HCT116 (cell line): ENCODE data around the gene CAMK2D. TPM values are rescaled to one million over a fixed set of nuclear protein-coding genes. Genes with fewer than 3 reads are reported as not detected.

Source experiments
- ATAC-seq: fragments of 200-7000 bp; cut with Tn5 transposase; 2 replicates; pipeline ENCODE4 v1.9.1; 2020; ENCODE audit warnings: mild to moderate bottlenecking, moderate library complexity
- BruUV-seq: library from RNA; stranded (reverse); fragments of 400-500 nt; replicated peaks from 2 replicates; lab custom pipeline; 2021; lab: Mats Ljungman, UMichigan
- CTCF ChIA-PET: fragments of 300-600 bp; sonication (Branson Sonifier 250); formaldehyde crosslinking; loops from one replicate; lab custom pipeline; 2021; ENCODE audit warnings: antibody characterized with exemption; lab: Charles Lee
- POLR2A ChIA-PET: fragments of 300-600, 350-600 bp; sonication (Branson Sonifier 250); formaldehyde crosslinking; loops from one replicate; lab custom pipeline; 2021; ENCODE audit warnings: antibody characterized with exemption; lab: Charles Lee
- RAD21 ChIA-PET, 2 experiments: fragments of 300-600 bp; sonication (Branson Sonifier 250); formaldehyde crosslinking; loops; one replicate each; lab custom pipeline; 2023; ENCODE audit warnings: low total read pairs in 2 of 2; ENCODE audit not compliant: uncharacterized antibody in 2 of 2, unreplicated experiment in 2 of 2, low non-redundant PET in 1 of 2; lab: Charles Lee
- DNase-seq: peaks from one replicate; pipeline ENCODE4 v3.0.0-alpha.2; 2010; ENCODE audit warnings: low read depth, low spot score
- H2AFZ ChIP-seq: fragments of 200-600 bp; shearing (Covaris generic), sonication (generic); 2 replicates; pipeline ENCODE4 v1.6.1; 2017; ENCODE audit warnings: low read depth, mixed run types, mixed read lengths, antibody characterized with exemption, low read length; ENCODE audit not compliant: poor library complexity, severe bottlenecking
- H3K27ac ChIP-seq: 2 replicates; pipeline ENCODE4 v1.5.1; 2012; ENCODE audit warnings: low read depth, low read length
- H3K27me3 ChIP-seq: fragments of 200-600 bp; sonication (generic); 2 replicates; pipeline ENCODE4 v1.6.1; 2016; ENCODE audit warnings: mixed run types, low read length, mixed read lengths; ENCODE audit not compliant: insufficient read depth
- H3K36me3 ChIP-seq, 2 experiments: fragments of 200-500 bp in 1 of 2; fragments of 200-600 bp in 1 of 2; sonication (Bioruptor generic) in 1 of 2; sonication (generic) in 1 of 2; 2 replicates each; pipeline versions ENCODE4 v1.5.1 to v1.6.1; 2014 to 2016; ENCODE audit warnings: low read length in 2 of 2, inconsistent platforms in 1 of 2, mixed read lengths in 1 of 2, mixed run types in 1 of 2; ENCODE audit not compliant: insufficient read depth in 2 of 2, control insufficient read depth in 1 of 2
- H3K4me1 ChIP-seq, 2 experiments: fragments of 200-600 bp in 1 of 2; sonication (generic) in 1 of 2; 2 replicates each; pipeline versions ENCODE4 v1.5.1 to v1.6.1; 2012 to 2017; ENCODE audit warnings: low read length in 2 of 2, inconsistent platforms in 1 of 2, mild to moderate bottlenecking in 1 of 2, mixed read lengths in 1 of 2, mixed run types in 1 of 2, moderate library complexity in 1 of 2; ENCODE audit not compliant: insufficient read depth in 2 of 2, control insufficient read depth in 1 of 2
- H3K4me2 ChIP-seq: fragments of 200-600 bp; sonication (generic); 2 replicates; pipeline ENCODE4 v1.6.1; 2017; ENCODE audit warnings: mixed run types, low read length, mixed read lengths
- H3K4me3 ChIP-seq, 2 experiments: fragments of 200-600 bp in 1 of 2; sonication (generic) in 1 of 2; replicated peaks in 1 of 2; 2 replicates each; pipeline ENCODE4 v1.5.1; 2011 to 2016; ENCODE audit warnings: low read length in 2 of 2, control low read depth in 1 of 2, low read depth in 1 of 2, mild to moderate bottlenecking in 1 of 2, mixed read lengths in 1 of 2, mixed run types in 1 of 2
- H3K79me2 ChIP-seq: fragments of 200-600 bp; sonication (generic); 2 replicates; pipeline ENCODE4 v1.6.1; 2017; ENCODE audit warnings: mild to moderate bottlenecking, mixed run types, low read length, moderate library complexity, mixed read lengths; ENCODE audit not compliant: insufficient read depth
- H3K9ac ChIP-seq: fragments of 200-600 bp; sonication (generic); 2 replicates; pipeline ENCODE4 v1.6.1; 2016; ENCODE audit warnings: low read length, mixed read lengths
- H3K9me2 ChIP-seq: fragments of 200-600 bp; sonication (generic), shearing (Covaris generic); 2 replicates; pipeline ENCODE4 v1.6.1; 2017; ENCODE audit warnings: mixed run types, mild to moderate bottlenecking, moderate library complexity; ENCODE audit not compliant: insufficient read depth
- H3K9me3 ChIP-seq, 2 experiments: fragments of 200-500 bp in 1 of 2; fragments of 200-600 bp in 1 of 2; sonication (Bioruptor generic) in 1 of 2; sonication (generic) in 1 of 2; 2 replicates each; pipeline ENCODE4 v1.6.1; 2014 to 2017; ENCODE audit warnings: low read length in 2 of 2, mixed read lengths in 2 of 2, inconsistent platforms in 1 of 2, low read depth in 1 of 2, mild to moderate bottlenecking in 1 of 2, mixed run types in 1 of 2, moderate library complexity in 1 of 2; ENCODE audit not compliant: control insufficient read depth in 1 of 2, insufficient read depth in 1 of 2
- H4K20me1 ChIP-seq: fragments of 200-600 bp; sonication (generic), shearing (Covaris generic); 2 replicates; pipeline ENCODE4 v1.6.1; 2017; ENCODE audit warnings: mixed run types, mild to moderate bottlenecking, moderate library complexity; ENCODE audit not compliant: insufficient read depth
- CBX3 ChIP-seq: IDR thresholded peaks from 2 replicates; pipeline ENCODE4 v1.6.1; 2012; ENCODE audit warnings: low read depth
- CEBPB ChIP-seq: IDR thresholded peaks from 2 replicates; pipeline ENCODE4 v1.6.1; 2012; ENCODE audit warnings: low read depth
- EGR1 ChIP-seq: IDR thresholded peaks from 2 replicates; pipeline ENCODE4 v1.6.1; 2012; ENCODE audit warnings: low read depth
- EZH2 ChIP-seq: fragments of 200-600 bp; sonication (generic); IDR thresholded peaks from 2 replicates; pipeline ENCODE4 v1.6.1; 2017; ENCODE audit warnings: antibody characterized with exemption, mixed run types
- EZH2phosphoT487 ChIP-seq: fragments of 200-600 bp; IDR thresholded peaks from 2 replicates; pipeline ENCODE4 v1.6.1; 2018; ENCODE audit warnings: antibody characterized with exemption, borderline replicate concordance
- FOSL1 ChIP-seq: IDR thresholded peaks from 2 replicates; pipeline ENCODE4 v1.6.1; 2012; ENCODE audit warnings: low read depth
- JUND ChIP-seq: IDR thresholded peaks from 2 replicates; pipeline ENCODE4 v1.6.1; 2012
- POLR2A ChIP-seq: IDR thresholded peaks from 2 replicates; pipeline ENCODE4 v1.7.0; 2011; ENCODE audit warnings: borderline replicate concordance; ENCODE audit not compliant: insufficient read depth, insufficient read length; ENCODE audit errors: extremely low read depth
- POLR2AphosphoS5 ChIP-seq: IDR thresholded peaks from 2 replicates; pipeline ENCODE4 v1.6.1; 2011; ENCODE audit warnings: mild to moderate bottlenecking, low read depth, low read length, moderate library complexity
- RAD21 ChIP-seq: IDR thresholded peaks from 2 replicates; pipeline ENCODE4 v1.6.1; 2012; ENCODE audit warnings: low read depth, mild to moderate bottlenecking
- SIN3A ChIP-seq: IDR thresholded peaks from 2 replicates; pipeline ENCODE4 v1.6.1; 2012; ENCODE audit warnings: low read depth
- SRF ChIP-seq: IDR thresholded peaks from 2 replicates; pipeline ENCODE4 v1.6.1; 2012; ENCODE audit warnings: low read depth
- TCF7L2 ChIP-seq: IDR thresholded peaks from 2 replicates; pipeline ENCODE4 v1.7.0; 2011; ENCODE audit warnings: borderline replicate concordance, inconsistent platforms; ENCODE audit not compliant: insufficient read depth, insufficient read length; ENCODE audit errors: extremely low read depth
- YY1 ChIP-seq: IDR thresholded peaks from 2 replicates; pipeline ENCODE4 v1.6.1; 2011; ENCODE audit warnings: low read length, low read depth, moderate library complexity, mild to moderate bottlenecking; ENCODE audit not compliant: insufficient replicate concordance; ENCODE audit errors: extremely low read depth
- ZNF274 ChIP-seq: fragments of 200-500 bp; sonication (Bioruptor generic); IDR thresholded peaks from 2 replicates; pipeline ENCODE4 v1.6.1; 2014; ENCODE audit warnings: mild to moderate bottlenecking, low read depth, low read length, inconsistent platforms
- intact Hi-C: fragments of 100-400 bp; cut with micrococcal nuclease; formaldehyde crosslinking; loops from 2 replicates; pipeline ENCODE4 v1.10.0; 2022
- total RNA-seq: library from RNA; stranded (reverse); gene quantifications from one replicate; pipeline ENCODE4 v1.2.1, GENCODE V29; 2021; ENCODE audit not compliant: unreplicated experiment
- TF ChIP-seq, protein P1 (sequence below): IDR thresholded peaks from 2 replicates; pipeline ENCODE4 v1.6.1; 2011; ENCODE audit warnings: mild to moderate bottlenecking, low read length, moderate library complexity; ENCODE audit not compliant: insufficient replicate concordance; ENCODE audit errors: extremely low read depth
- TF ChIP-seq, protein P2 (sequence below): IDR thresholded peaks from 2 replicates; pipeline ENCODE4 v1.6.1; 2012
- TF ChIP-seq, protein P3 (sequence below), 3 experiments: fragments of 200-600 bp in 1 of 3; sonication (generic) in 1 of 3; IDR thresholded peaks in 2 of 3; conservative IDR thresholded peaks in 1 of 3; 2 replicates each; pipeline ENCODE4 v1.5.1; 2012 to 2017; ENCODE audit warnings: low read depth in 2 of 3, low read length in 2 of 3, antibody characterized with exemption in 1 of 3, borderline replicate concordance in 1 of 3, control low read depth in 1 of 3, mild to moderate bottlenecking in 1 of 3, mixed read lengths in 1 of 3, mixed run types in 1 of 3, moderate library complexity in 1 of 3; ENCODE audit not compliant: insufficient read depth in 1 of 3
- TF ChIP-seq, protein P4 (sequence below): IDR thresholded peaks from 2 replicates; pipeline ENCODE4 v1.6.1; 2012

The CAMK2D gene
- total RNA-seq, 1 experiment from 2014 or later: 67.0 TPM

DNA sequence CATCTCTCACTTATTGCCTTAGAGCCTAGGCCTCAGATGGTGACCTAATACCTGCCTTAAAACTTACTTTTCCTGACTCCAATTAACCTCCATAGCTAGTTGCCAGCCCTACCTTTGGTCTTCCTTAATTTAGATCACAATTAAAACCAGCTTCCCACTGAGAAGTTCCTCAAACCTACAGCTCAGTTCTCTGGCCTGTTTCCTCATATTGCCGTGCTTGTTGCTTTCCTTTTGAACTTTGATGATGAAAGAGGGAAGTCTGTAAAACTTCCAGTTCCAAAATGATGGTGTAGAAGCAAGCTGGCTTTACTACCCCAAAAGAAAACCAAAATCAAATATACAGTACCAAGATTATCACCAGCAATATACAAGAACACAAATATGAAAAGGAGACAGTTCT lies 28.9 kb upstream of the CAMK2D start:
- Histone ChIP-seq H3K4me3 (no peak overlapping the region), H3K9ac (no peak overlapping the region), H3K27ac (no peak overlapping the region), H2AFZ (no peak overlapping the region), H3K9me3 (no peaks in the 10 kb centered on the region), H3K9me2 (no peaks in the 10 kb centered on the region), H3K4me1 (no peaks in the 10 kb centered on the region), H3K36me3 (no peaks in the 10 kb centered on the region), H4K20me1 (no peaks in the 10 kb centered on the region), H3K79me2 (no peaks in the 10 kb centered on the region), H3K27me3 (no peaks in the 10 kb centered on the region), H3K4me2 (no peak overlapping the region)
- RAD21 ChIA-PET: no interaction called here
- POLR2A ChIA-PET: no interaction called here
- intact Hi-C loops: no loop called here
- DNase-seq (no peak), ATAC-seq (no peak)
- BruUV-seq: no TSS peak
- TF ChIP-seq SIN3A (no peak), EZH2 (no peak), POLR2AphosphoS5 (no peak), RAD21 (no peak), YY1 (no peak), CEBPB (no peak), CBX3 (no peak), EGR1 (no peak), EZH2phosphoT487 (no peak), FOSL1 (no peak), POLR2A (no peak), ZNF274 (no peak), JUND (no peak), SRF (no peak), TCF7L2 (no peak)
- TF ChIP-seq, protein P1, sequence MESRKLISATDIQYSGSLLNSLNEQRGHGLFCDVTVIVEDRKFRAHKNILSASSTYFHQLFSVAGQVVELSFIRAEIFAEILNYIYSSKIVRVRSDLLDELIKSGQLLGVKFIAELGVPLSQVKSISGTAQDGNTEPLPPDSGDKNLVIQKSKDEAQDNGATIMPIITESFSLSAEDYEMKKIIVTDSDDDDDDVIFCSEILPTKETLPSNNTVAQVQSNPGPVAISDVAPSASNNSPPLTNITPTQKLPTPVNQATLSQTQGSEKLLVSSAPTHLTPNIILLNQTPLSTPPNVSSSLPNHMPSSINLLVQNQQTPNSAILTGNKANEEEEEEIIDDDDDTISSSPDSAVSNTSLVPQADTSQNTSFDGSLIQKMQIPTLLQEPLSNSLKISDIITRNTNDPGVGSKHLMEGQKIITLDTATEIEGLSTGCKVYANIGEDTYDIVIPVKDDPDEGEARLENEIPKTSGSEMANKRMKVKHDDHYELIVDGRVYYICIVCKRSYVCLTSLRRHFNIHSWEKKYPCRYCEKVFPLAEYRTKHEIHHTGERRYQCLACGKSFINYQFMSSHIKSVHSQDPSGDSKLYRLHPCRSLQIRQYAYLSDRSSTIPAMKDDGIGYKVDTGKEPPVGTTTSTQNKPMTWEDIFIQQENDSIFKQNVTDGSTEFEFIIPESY: no peak
- TF ChIP-seq, protein P2, sequence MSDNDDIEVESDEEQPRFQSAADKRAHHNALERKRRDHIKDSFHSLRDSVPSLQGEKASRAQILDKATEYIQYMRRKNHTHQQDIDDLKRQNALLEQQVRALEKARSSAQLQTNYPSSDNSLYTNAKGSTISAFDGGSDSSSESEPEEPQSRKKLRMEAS: no peak
- TF ChIP-seq, protein P3, sequence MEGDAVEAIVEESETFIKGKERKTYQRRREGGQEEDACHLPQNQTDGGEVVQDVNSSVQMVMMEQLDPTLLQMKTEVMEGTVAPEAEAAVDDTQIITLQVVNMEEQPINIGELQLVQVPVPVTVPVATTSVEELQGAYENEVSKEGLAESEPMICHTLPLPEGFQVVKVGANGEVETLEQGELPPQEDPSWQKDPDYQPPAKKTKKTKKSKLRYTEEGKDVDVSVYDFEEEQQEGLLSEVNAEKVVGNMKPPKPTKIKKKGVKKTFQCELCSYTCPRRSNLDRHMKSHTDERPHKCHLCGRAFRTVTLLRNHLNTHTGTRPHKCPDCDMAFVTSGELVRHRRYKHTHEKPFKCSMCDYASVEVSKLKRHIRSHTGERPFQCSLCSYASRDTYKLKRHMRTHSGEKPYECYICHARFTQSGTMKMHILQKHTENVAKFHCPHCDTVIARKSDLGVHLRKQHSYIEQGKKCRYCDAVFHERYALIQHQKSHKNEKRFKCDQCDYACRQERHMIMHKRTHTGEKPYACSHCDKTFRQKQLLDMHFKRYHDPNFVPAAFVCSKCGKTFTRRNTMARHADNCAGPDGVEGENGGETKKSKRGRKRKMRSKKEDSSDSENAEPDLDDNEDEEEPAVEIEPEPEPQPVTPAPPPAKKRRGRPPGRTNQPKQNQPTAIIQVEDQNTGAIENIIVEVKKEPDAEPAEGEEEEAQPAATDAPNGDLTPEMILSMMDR (IDR thresholded peaks at IDR 0.05 in 2 of 3, conservative IDR thresholded peaks at IDR 0.05 in 1 of 3; ENCODE audit: borderline replicate concordance in 1 of 3, insufficient read depth in 1 of 3, low read depth in 2 of 3, low read length in 2 of 3): no peak
- TF ChIP-seq, protein P4, sequence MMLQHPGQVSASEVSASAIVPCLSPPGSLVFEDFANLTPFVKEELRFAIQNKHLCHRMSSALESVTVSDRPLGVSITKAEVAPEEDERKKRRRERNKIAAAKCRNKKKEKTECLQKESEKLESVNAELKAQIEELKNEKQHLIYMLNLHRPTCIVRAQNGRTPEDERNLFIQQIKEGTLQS: no peak
- CTCF ChIA-PET: no interaction called here
